Left lobe of liver (tissue), 2 donors: ENCODE measurements around the gene NUDT4. TPM values are rescaled to one million over a fixed set of nuclear protein-coding genes. Genes with fewer than 3 reads are reported as not detected.

Source experiments
- ATAC-seq: fragments of 200-7000 bp; cut with Tn5 transposase; one replicate; pipeline ENCODE4 v1.9.1; 2020; ENCODE audit warnings: mild to moderate bottlenecking, moderate library complexity
- DNase-seq: peaks from one replicate; pipeline ENCODE4 v3.0.0-alpha.2; 2020; ENCODE audit warnings: low spot score
- total RNA-seq: library from RNA; stranded (reverse); gene quantifications from one replicate; pipeline ENCODE4 v1.2.1, GENCODE V29; 2021
- donor health status: DM: no; HTN: no; CAD: no; lungs with moderate emphysema.
- donor health status: DM: no; HTN: yes; CAD: no.

The NUDT4 gene
- total RNA-seq, 1 donor from 2014 or later: 17.6 TPM

DNA sequence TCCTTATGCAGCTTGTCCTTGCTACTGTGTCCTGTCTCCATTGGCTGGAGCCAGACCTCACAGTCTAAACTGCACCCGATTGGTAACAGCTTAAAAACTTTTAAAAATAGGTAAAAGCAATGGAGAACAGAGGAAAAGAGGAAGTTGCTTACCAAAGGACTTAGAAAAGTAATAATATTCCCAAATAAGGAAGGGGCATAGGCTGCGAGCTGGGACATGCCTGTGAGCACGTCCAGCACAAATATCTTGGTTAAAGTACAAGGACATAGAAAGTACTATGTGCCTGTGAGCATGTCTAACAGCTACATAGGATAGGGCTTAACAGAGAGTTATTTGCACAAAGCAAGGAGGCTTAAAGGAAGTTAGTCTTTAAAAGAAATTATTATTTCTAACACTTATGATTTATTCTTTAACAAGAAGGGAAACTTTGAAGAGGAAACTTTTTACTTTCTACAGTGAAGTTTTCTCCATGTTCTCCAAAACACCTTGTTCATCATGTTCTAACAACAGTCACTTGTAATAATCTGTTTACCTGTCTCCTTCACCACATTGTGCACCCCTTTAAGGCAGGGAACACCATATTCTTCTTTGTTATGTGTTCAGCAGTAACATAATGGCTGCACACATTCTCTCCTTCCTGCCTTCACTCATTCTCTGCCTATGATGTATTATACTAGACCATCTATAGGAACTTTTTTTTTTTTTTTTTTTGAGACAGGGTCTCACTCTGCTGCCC, 73.9 kb downstream of the NUDT4 start:
- DNase-seq: no peak

DNA sequence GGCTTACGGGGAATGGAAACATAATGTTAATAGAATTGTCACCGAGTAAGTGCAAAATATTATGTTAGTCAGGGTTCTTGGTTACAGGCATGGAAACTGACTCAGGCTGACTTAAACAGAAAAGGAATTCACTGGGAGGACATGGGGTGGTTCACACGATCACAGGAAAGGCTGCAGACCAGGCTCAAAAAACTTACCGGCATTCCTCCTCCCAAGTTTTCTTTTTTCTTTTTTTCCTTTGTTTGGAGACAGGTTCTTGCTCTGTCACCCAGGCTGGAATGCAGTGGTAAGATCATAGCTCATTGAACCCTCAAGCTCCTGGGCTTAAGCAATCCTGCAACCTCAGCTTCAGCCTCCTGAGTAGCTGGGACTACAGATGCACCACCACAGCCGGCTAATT, 75.9 kb downstream of the NUDT4 start:
- DNase-seq (no peak), ATAC-seq (no peak)

More for the DNA sequence above, 73.9 kb downstream of the NUDT4 start:
- ATAC-seq: no peak

DNA sequence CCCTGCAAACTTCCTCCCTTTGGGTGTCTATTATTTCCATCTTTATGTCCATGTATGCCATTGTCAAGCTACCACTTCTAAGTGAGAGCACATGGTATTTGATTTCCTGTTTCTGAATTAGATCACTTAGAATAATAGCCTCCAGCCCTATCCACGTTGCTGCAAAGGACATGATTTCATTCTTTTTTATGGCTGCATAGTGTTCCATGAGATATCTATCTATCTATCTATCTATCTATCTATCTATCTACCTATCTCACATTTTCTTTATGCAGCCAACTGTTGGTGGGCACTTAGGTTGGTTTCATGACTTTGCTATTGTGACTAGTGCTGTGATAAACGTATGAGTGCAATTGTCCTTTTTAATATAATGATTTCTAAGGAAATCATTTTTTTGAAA, 78.4 kb downstream of the NUDT4 start:
- ATAC-seq: no peak
- DNase-seq: no peak

Other genes starting within 250 kb of the NUDT4 start
- 25.1 TPM for gene UBE2N, start 64.0 kb downstream of the NUDT4 start, total RNA-seq
- gene MRPL42, start 89.6 kb downstream of the NUDT4 start, total RNA-seq: 25.4 TPM
- 3.1 TPM for gene SOCS2, start 194.8 kb downstream of the NUDT4 start, total RNA-seq